Thoracic aorta (tissue), 2 donors: ENCODE results near the gene HIRIP3. TPM values are rescaled to one million over a fixed set of nuclear protein-coding genes. Genes with fewer than 3 reads are reported as not detected.

Source experiments
- ATAC-seq: fragments of 150-250 bp; one replicate; pipeline ENCODE4 v1.8.0; 2017; ENCODE audit warnings: low read depth; ENCODE audit not compliant: insufficient number of reproducible peaks, low FRiP score
- DNase-seq: peaks from one replicate; pipeline ENCODE4 v3.0.0-alpha.2; 2020; ENCODE audit warnings: low spot score
- H3K27ac ChIP-seq, 2 donors: fragments of 200-600 bp; sonication (generic); 1 replicate in 1 of 2; 2 replicates in 1 of 2; pipeline ENCODE4 v1.5.1; 2016; ENCODE audit warnings: mild to moderate bottlenecking in 2 of 2, moderate library complexity in 2 of 2
- H3K27me3 ChIP-seq: fragments of 200-600 bp; sonication (generic); replicated peaks from 2 replicates; pipeline ENCODE4 v1.6.0; 2016; ENCODE audit warnings: mild to moderate bottlenecking; ENCODE audit not compliant: insufficient read depth
- H3K36me3 ChIP-seq: fragments of 200-600 bp; sonication (generic); one replicate; pipeline ENCODE4 v1.5.1; 2016
- H3K4me1 ChIP-seq, 2 donors: fragments of 200-600 bp; sonication (generic); 1 replicate in 1 of 2; 2 replicates in 1 of 2; pipeline versions ENCODE4 v1.5.1 to v1.6.0; 2016; ENCODE audit warnings: low read depth in 2 of 2, mild to moderate bottlenecking in 1 of 2; ENCODE audit not compliant: control insufficient read depth in 1 of 2
- H3K4me3 ChIP-seq: fragments of 200-600 bp; sonication (generic); 2 replicates; pipeline ENCODE4 v1.5.1; 2016; ENCODE audit warnings: mild to moderate bottlenecking
- H3K9me3 ChIP-seq: fragments of 200-600 bp; sonication (generic); 2 replicates; pipeline ENCODE4 v1.5.1; 2016
- total RNA-seq, 2 donors: library from RNA; depleted of rRNA; stranded (reverse); fragments of >200 nt; gene quantifications; one replicate each; pipeline versions ENCODE4 v1.1.0 to v1.2.3, GENCODE V29; 2016
- TF ChIP-seq, protein P1 (sequence below): fragments of 200-600 bp; sonication (generic); IDR thresholded peaks from one replicate; pipeline ENCODE4 v1.5.1; 2019; ENCODE audit warnings: antibody characterized with exemption

HIRIP3 gene
- total RNA-seq, 2 donors from 2014 or later = 6.1 to 17.7 TPM

GRCh38 chr16:30032083-30032819, 36.8 kb upstream of the HIRIP3 start:
- TF ChIP-seq, protein P1, sequence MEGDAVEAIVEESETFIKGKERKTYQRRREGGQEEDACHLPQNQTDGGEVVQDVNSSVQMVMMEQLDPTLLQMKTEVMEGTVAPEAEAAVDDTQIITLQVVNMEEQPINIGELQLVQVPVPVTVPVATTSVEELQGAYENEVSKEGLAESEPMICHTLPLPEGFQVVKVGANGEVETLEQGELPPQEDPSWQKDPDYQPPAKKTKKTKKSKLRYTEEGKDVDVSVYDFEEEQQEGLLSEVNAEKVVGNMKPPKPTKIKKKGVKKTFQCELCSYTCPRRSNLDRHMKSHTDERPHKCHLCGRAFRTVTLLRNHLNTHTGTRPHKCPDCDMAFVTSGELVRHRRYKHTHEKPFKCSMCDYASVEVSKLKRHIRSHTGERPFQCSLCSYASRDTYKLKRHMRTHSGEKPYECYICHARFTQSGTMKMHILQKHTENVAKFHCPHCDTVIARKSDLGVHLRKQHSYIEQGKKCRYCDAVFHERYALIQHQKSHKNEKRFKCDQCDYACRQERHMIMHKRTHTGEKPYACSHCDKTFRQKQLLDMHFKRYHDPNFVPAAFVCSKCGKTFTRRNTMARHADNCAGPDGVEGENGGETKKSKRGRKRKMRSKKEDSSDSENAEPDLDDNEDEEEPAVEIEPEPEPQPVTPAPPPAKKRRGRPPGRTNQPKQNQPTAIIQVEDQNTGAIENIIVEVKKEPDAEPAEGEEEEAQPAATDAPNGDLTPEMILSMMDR = peak; percentile 66
- Histone ChIP-seq H3K4me1 (peaks cover 2 to 8% of the 10 kb centered on the region in 2 donors), H3K27ac (no peak overlapping the region), H3K9me3 (no peaks in the 10 kb centered on the region), H3K36me3 (no peaks in the 10 kb centered on the region), H3K4me3 (no peak overlapping the region), H3K27me3 (peaks cover 19% of the 10 kb centered on the region)
- no peak for DNase-seq
- ATAC-seq = no peak

DNA sequence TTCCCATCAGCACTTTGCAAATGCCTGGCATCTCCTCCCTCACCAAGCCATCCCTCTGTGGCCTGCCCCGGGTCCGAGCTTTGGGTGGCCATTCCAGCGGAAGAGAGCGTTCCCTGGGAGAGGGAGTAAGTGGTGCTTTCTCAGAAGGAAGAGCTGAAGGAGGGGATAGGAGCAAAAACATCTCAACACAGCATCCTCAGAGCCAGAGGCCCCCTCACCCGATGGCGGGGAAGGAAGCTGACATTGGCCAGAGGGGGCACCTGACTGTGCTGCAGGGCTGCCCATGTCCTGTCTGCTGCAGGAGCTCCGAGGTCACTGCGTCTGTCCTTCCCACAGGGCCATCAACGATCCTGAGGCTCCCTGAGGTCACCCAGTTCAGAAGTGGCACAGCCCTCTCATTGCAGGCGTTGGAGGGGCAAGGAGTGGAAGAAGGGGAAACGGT, 36.1 kb upstream of the HIRIP3 start:
- Histone ChIP-seq H3K4me1 (peaks cover 2 to 8% of the 10 kb centered on the region in 2 donors), H3K4me3 (no peak overlapping the region), H3K27ac (no peak overlapping the region), H3K36me3 (no peaks in the 10 kb centered on the region), H3K9me3 (no peaks in the 10 kb centered on the region), H3K27me3 (peaks cover 19% of the 10 kb centered on the region)
- DNase-seq (no peak), ATAC-seq (no peak)
- TF ChIP-seq, protein P1 = no peak

- Histone ChIP-seq H3K4me1 (peaks cover 2 to 8% of the 10 kb centered on the region in 2 donors), H3K27ac (no peak within 1 kb of the TSS), H3K9me3 (no peaks in the 10 kb centered on the region), H3K36me3 (no peaks in the 10 kb centered on the region), H3K4me3 (peak within 1 kb of the TSS; percentile 42), H3K27me3 (peaks cover 19% of the 10 kb centered on the region)
- ATAC-seq = no peak
- TF ChIP-seq, protein P1 = no peak
- DNase-seq = no peak
Observed at GRCh38 chr16:30030841-30031413, 35.5 kb upstream of the HIRIP3 start, which contains the start of gene TLCD3B. Gene TLCD3B (minus strand): TSS chr16:30031271. CDS start chr16:30030527, 744 bp downstream.

DNA sequence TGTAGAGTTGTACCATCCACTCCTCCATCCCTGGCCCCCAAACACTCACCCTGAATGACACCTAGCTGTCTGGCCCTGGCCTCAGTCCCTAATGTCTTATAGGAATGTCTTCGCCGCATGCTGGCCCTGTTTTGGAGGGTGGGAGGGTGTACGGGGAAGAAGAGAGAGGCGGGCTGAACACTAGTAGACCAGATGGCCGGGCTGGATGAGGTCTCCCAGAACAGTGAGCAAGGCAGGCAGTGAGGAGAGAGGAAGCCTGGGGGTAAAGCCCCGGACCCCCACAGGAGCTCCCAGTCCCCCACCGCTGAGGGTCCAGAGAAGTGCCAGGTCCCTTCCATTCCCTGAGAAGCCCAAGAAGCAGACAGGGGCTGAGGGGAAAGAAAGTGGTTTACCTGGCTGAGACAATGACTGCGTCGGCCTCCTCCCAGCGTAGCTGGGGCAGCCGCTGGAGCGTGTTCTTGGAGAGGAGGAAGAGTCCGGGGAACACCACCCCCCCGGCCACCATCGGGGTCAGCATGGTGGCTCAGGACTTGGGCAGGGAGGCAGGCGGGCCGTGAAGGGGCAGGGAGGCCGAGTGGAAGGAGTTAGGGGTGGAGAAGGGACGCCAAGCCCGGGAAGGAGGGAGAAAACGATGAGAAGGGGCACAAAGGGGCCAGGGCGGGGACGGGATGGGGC, 34.7 kb upstream of the HIRIP3 start:
- ATAC-seq (no peak), DNase-seq (no peak)
- Histone ChIP-seq H3K27me3 (peaks cover 19% of the 10 kb centered on the region), H3K4me1 (peaks cover 2 to 8% of the 10 kb centered on the region in 2 donors), H3K36me3 (no peaks in the 10 kb centered on the region), H3K27ac (no peak overlapping the region), H3K4me3 (no peak overlapping the region), H3K9me3 (no peaks in the 10 kb centered on the region)
- TF ChIP-seq, protein P1 = no peak
